GM21390 (cell line): ENCODE results near the gene ITM2C.

Experiments
- ATAC-seq: cut with Tn5 transposase; IDR thresholded peaks from one replicate; pipeline ENCODE4 v1.9.1; 2021; ENCODE audit not compliant: unreplicated experiment

Gene ITM2C

DNA sequence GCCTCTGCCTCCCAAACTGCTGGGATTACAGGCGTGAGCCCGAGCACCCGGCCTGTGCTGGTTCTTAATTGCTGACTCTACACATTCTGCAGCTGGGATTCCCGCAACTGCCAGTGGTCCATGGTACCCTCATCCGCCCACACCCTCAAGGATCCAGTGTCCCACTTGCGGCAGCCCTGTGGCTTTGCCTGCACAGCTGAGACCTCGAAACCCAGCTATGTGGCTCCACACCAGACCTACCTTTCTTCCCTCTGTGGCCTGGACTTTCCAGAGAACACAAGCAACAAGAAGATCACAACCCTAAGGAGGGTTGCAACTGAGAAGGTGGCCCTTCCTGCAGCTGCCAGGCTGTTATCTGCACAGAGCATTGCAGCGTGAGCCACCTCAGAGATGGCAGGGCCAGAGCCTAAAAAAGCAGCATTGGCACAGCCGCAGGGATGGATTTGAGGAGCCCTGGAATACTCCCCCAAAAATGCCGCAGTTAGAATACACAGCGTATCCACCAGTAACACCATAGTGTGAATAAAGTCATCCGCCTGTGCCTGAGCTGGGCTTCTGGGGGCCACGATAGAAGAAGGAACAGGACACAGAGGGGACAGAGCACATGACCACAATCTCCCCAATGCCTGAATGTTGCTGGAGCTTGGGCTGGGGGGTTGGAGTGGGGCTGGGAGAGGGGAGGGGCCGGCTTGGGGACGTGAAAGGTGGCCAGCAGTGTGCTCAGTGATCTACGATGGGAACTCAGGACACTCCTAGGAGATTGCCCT is 58.4 kb downstream of the ITM2C start:
- no peak for ATAC-seq

DNA sequence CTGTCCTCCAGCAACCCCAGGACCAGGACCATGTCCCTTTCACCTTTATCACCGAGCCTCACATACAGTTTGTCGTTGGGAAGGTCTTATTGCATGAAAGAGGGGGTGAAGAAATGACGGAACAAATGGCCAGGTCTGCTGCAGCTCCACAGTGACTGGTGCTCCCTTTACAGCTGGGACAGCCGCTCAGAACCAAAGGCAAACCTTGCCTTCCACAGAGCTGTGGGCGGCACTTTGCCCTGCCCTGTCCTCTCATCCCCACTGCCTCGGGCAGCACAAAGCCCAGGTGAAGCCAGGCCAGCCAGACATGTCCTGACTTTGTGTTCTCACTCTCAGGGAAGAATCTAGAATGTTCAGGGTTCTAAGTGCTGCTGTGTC is 59.3 kb downstream of the ITM2C start:
- ATAC-seq, result no peak

DNA sequence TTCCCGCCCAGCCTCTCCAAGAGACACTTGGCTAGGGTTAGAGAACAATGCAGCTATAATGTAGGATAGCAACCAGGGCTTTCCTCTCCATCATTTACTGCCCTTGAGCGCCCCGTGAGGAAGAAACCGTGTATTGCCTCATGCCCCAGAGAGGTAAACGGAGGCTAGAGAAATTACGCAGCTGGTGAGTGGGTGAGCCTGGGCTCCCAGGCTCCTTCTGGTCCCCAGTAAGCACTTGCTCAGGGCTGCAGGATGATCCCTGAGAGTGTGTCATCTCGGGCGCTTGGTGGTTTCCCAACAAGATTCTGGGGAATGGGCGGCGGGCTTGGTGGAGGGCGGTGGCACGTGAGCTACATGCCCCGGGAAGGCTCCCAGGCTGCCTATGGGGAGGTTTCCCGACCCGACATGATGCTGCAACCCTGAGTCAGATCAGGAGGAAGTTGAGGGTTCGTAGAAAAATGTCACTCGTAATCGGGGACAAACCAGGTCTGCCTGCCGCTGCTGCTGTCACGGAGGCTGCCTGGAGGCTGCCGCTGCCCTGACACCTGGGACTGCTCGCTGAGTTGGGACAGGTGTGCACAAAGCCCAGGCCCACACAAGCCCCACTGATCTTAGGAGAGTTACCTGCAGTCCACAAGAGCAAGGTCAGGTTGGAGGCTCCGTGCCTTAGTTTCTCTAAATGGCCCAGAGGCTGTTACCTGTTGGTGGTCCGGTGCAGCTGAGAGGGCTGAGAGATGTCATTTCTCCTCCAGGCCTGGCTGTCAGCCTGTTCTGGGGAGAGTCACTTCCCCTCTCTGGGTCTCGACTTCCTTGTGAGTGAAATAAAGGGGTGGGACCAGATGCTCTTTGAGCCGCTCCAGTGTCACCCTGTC is 60.0 kb downstream of the ITM2C start, which contains the start of gene GPR55:
Gene GPR55, minus strand, starts transcription at position 773 of the 872 bp plus-strand sequence. CDS start 14,280 bp downstream, outside the sequence.
- ATAC-seq, result peak; percentile 43

DNA sequence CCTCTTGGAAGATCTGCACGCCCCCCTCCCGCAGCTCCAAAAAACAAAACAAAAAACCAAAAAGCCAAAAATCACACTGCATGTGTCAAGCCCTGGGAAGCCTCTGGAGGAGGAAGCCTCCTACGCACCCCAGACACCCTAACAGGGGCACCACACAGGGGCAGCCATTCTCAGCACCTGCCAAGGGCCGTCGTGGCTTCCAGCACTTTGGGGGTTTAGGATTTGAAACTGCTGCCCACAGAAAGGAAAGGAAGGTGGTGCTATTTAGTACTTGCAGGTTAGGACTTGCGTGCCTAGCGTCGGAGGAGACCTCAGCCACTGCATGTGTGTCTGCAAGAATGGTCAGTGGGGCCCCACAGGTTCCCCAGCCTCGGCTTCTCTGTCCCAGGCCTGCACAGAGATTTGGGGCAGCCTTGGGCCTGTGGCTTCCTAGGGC is 60.7 kb downstream of the ITM2C start:
- ATAC-seq, result peak; percentile 21

DNA sequence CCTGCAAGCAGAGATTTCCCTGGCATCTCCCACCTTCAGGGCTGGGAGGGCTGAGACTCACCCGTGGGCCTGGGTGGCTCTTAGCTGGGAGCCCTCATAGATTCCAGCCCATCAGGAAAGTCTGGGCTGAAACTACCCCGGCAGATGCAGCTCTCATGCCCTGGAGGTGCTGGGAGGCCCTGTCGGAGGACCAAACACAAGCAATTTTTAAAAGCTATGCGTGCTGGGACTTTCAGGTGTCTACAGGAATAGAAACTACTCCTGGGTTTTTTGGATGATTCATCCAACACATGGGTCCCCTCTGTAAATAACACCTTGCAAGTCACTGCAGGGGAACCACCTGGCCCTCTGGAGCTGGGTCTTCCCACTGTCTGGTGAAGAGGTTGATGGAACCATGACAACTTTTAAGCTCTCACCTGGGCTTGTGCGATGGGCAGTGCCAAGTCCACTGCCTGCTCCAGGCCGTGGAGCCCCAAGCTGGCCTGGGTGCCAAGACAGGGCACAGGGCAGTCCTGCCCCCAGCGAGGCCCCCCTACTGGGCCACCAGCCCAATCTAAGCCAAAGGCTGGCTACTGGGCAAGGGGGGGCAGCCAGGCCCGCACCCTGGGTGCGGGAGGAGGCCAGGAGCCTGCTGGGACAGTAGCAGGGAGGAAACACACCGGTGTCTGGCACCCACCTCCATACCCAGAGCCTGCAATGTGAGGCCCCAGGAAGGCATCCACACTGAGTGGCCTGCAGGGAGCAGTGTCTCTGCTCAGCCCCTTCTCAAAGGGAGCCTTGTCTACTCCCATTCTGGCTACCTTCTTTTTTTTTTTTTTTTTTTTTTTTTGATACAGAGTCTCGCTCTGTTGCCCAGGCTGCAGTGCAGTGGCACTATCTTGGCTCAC is 61.4 kb downstream of the ITM2C start:
- ATAC-seq, result peak; percentile 39

DNA sequence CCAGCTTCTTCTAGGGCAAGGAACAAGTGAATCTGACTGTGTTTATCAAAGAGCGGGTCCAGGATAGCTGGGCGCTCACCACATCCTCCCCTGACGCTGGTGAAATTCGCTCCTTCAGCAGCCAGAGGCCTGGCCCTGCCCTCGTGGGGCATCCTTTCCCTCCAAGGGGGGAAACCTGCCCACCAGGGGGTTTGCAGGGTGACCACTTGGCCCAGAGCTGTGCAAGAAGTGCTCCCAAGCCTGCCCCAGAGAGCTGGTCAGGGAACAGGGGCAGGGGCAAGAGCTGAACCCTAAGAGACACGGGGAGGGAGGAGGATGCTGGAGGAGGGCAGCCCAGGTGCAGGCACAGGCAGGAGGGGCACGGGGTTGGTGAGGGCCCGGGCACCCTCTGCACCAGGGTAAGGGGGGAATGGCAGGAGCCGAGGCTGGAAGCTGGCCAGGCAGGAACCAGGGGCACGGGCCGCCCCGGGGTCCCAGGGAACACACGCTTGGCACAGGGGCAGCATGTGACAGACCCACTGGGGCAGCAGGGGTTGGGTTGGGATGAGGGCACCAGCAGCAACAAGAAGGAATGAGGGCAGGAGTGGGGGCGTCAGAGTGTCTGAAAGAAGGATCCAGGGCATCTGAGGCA is 63.1 kb downstream of the ITM2C start:
- no peak for ATAC-seq
